K562 (cell line): ENCODE measurements around the gene MAP4. TPM values are rescaled to one million over a fixed set of nuclear protein-coding genes. Genes with fewer than 3 reads are reported as not detected.

Experiments used
- CBFA2T3 ChIP-seq: fragments of 450-650 bp; IDR thresholded peaks from 2 replicates; pipeline ENCODE4 v1.6.1; 2017
- CREM ChIP-seq: IDR thresholded peaks from 2 replicates; pipeline ENCODE4 v1.6.1; 2014; ENCODE audit warnings: antibody characterized with exemption, low read depth
- CUX1 ChIP-seq: fragments of 200-800 bp; sonication (Bioruptor generic); IDR thresholded peaks from 2 replicates; pipeline ENCODE4 v1.6.1; 2016; ENCODE audit warnings: missing genetic modification characterization, missing compliant biosample characterization
- JUN ChIP-seq, 2 experiments: sonication (generic) in 1 of 2; formaldehyde crosslinking in 1 of 2; IDR thresholded peaks; 2 replicates each; pipeline versions ENCODE4 v1.6.1 to v1.8.0; 2012 to 2022; ENCODE audit warnings: borderline replicate concordance in 2 of 2, mild to moderate bottlenecking in 2 of 2, improper control_type of control experiment in 1 of 2, low read depth in 1 of 2, low read length in 1 of 2, missing genetic modification reagents in 1 of 2
- NONO ChIP-seq, 2 experiments: fragments of 200-400 bp in 1 of 2; fragments of 450-650 bp in 1 of 2; formaldehyde crosslinking in 1 of 2; IDR thresholded peaks; 2 replicates each; pipeline ENCODE4 v1.6.1; 2017; ENCODE audit warnings: low read depth in 2 of 2, mild to moderate bottlenecking in 2 of 2, moderate library complexity in 2 of 2, low read length in 1 of 2
- PATZ1 ChIP-seq: fragments of 250-450 bp; sonication (Bioruptor Pico); IDR thresholded peaks from 2 replicates; pipeline ENCODE4 v1.5.0; 2020; ENCODE audit warnings: mild to moderate bottlenecking, borderline replicate concordance
- PHF8 ChIP-seq: fragments of 200-600 bp; sonication (generic); IDR thresholded peaks from 2 replicates; pipeline ENCODE4 v1.6.1; 2012; ENCODE audit warnings: mixed run types, mild to moderate bottlenecking, inconsistent platforms, low read length, moderate library complexity, borderline replicate concordance
- RBM34 ChIP-seq: fragments of 200-400 bp; formaldehyde crosslinking; IDR thresholded peaks from 2 replicates; pipeline ENCODE4 v1.6.1; 2018; ENCODE audit warnings: low read length, borderline replicate concordance; ENCODE audit not compliant: insufficient read depth
- TGIF2 ChIP-seq: sonication (generic); formaldehyde crosslinking; IDR thresholded peaks from 2 replicates; pipeline ENCODE4 v1.8.1; 2022; ENCODE audit warnings: mild to moderate bottlenecking, missing genetic modification reagents, moderate library complexity
- ZFP1 ChIP-seq: fragments of 450-650 bp; formaldehyde crosslinking; IDR thresholded peaks from 2 replicates; pipeline ENCODE4 v1.4.0; 2020; ENCODE audit warnings: mild to moderate bottlenecking, mixed read lengths
- ZNF12 ChIP-seq: sonication (generic); formaldehyde crosslinking; IDR thresholded peaks from 2 replicates; pipeline ENCODE4 v1.4.0; 2020; ENCODE audit warnings: mild to moderate bottlenecking, missing genetic modification reagents
- ZNF143 ChIP-seq: sonication (generic); formaldehyde crosslinking; IDR thresholded peaks from 2 replicates; pipeline ENCODE4 v1.9.0; 2022; ENCODE audit warnings: mild to moderate bottlenecking, missing genetic modification reagents
- ZNF24 ChIP-seq: fragments of 450-650 bp; IDR thresholded peaks from 2 replicates; pipeline ENCODE4 v1.6.1; 2016
- ZNF431 ChIP-seq: sonication (generic); formaldehyde crosslinking; IDR thresholded peaks from 2 replicates; pipeline ENCODE4 v1.8.0; 2022; ENCODE audit warnings: mild to moderate bottlenecking, missing genetic modification reagents
- ZNF511 ChIP-seq: sonication (generic); formaldehyde crosslinking; IDR thresholded peaks from 2 replicates; pipeline ENCODE4 v1.8.0; 2022; ENCODE audit warnings: mild to moderate bottlenecking, missing genetic modification reagents
- ZNF589 ChIP-seq: fragments of 200-800 bp; sonication (Bioruptor generic); IDR thresholded peaks from 2 replicates; pipeline ENCODE4 v1.6.1; 2016; ENCODE audit warnings: low read depth, missing genetic modification characterization, missing compliant biosample characterization
- ZNF644 ChIP-seq: fragments of 200-800 bp; sonication (Bioruptor generic); IDR thresholded peaks from 2 replicates; pipeline ENCODE4 v1.6.1; 2016; ENCODE audit warnings: low read depth, missing genetic modification characterization, missing compliant biosample characterization
- ZSCAN29 ChIP-seq: fragments of 450-650 bp; IDR thresholded peaks from 2 replicates; pipeline ENCODE4 v1.6.1; 2017
- polyA plus RNA-seq, 8 experiments: library from polyadenylated mRNA; depleted of rRNA in 4 of 8; stranded (reverse) in 5 of 8; unstranded in 3 of 8; fragments of >200 nt; fragmentation: Nextera tagmentation in 2 of 8; fragmentation: Illumina TruSeq in 1 of 8; extraction: Ambion mirVana in 2 of 8; extraction: Trizol in 1 of 8; gene quantifications; 2 replicates each; pipeline versions ENCODE4 v1.2.1 to v1.2.3, GENCODE V29; 2011 to 2014; ENCODE audit warnings: inconsistent platforms in 1 of 8, missing spikeins in 1 of 8
- total RNA-seq, 7 experiments: library from RNA; depleted of rRNA in 6 of 7; stranded (reverse); fragments of >200 nt in 6 of 7; fragmentation: Illumina TruSeq in 2 of 7; extraction: Trizol in 2 of 7; gene quantifications; 2 replicates each; pipeline versions ENCODE4 v1.2.1 to v1.2.3, GENCODE V29; 2011 to 2021; ENCODE audit warnings: low replicate concordance in 1 of 7

MAP4 gene
- total and polyA plus RNA-seq, 9 of the 15 experiments (the other 6 are each of a cell fraction or from before 2014, with no cell fraction given), result 13.3 to 141 (median 36.8) TPM

- TF ChIP-seq ZNF589 (peak; percentile 69; the same call in 1 of the 2 replicates), ZFP1 (CRISPR knock-in tag) (no peak), CREM (peak; percentile 76), CUX1 (CRISPR knock-in tag) (no peak), ZSCAN29 (no peak; the same call in 1 of the 2 replicates), JUN (IDR thresholded peaks at IDR 0.05; ENCODE audit: borderline replicate concordance, low read depth, low read length) (peak; percentile 22; the same call in 1 of the 2 replicates), JUN (CRISPR knock-in tag; IDR thresholded peaks at IDR 0.05; ENCODE audit: borderline replicate concordance) (peak; percentile 9; the same call in 1 of the 2 replicates), ZNF24 (peak; percentile 82), ZNF644 (tag) (no peak; the same call in 1 of the 2 replicates), TGIF2 (CRISPR knock-in tag) (peak; percentile 98; the same call in 1 of the 2 replicates), PATZ1 (CRISPR knock-in tag) (no peak), ZNF143 (0 out of 2 replicates have a peak, but pooled peaks have one; percentile 22), ZNF431 (CRISPR knock-in tag) (0 out of 2 replicates have a peak, but pooled peaks have one; percentile 54), RBM34 (peak; percentile 88; the same call in 1 of the 2 replicates), ZNF12 (CRISPR knock-in tag) (0 out of 2 replicates have a peak, but pooled peaks have one; percentile 38), NONO (IDR thresholded peaks at IDR 0.05; ENCODE audit: low read depth in 2 of 2, low read length in 1 of 2) (peak; percentile 94 to 98), CBFA2T3 (0 out of 2 replicates have a peak, but pooled peaks have one; percentile 9), ZNF511 (peak; percentile 95), PHF8 (peak; percentile 99)
These were observed 191.4 kb downstream of the MAP4 start (continued) for GRCh38 chr3:47824541-47825473.
